ENCODE data around the gene GPRC5D.
A peak's percentile ranks its signal among the peaks of the same experiment; 100 is the strongest.

The GPRC5D gene

GRCh38 chr12:12952036-12952435 is at the start of gene GPRC5D:
Gene GPRC5D (minus strand): TSS chr12:12952170. CDS start chr12:12950384, 1,786 bp downstream.
- DNase-seq, result no peak

- no peak for DNase-seq
Measured at GRCh38 chr12:13001775-13002040, 49.7 kb upstream of the GPRC5D start.

GRCh38 chr12:13000925-13001774 is 49.2 kb upstream of the GPRC5D start:
- DNase-seq, result peak; percentile 61

GRCh38 chr12:13000616-13000924 is 48.6 kb upstream of the GPRC5D start:
- no peak for DNase-seq

- peak; percentile 90 for DNase-seq
Measured at GRCh38 chr12:12999959-13000615, 48.1 kb upstream of the GPRC5D start, which contains the start of gene HEBP1. Gene HEBP1 (minus strand): TSS chr12:13000265. CDS start chr12:13000114, 151 bp downstream.

- no peak for DNase-seq
Measured at GRCh38 chr12:12999271-12999958, 47.4 kb upstream of the GPRC5D start.

GRCh38 chr12:12998248-12998647 is 46.3 kb upstream of the GPRC5D start:
- DNase-seq, result no peak

GRCh38 chr12:12997734-12998133 is 45.8 kb upstream of the GPRC5D start:
- DNase-seq, result no peak

- no peak for DNase-seq
Measured at GRCh38 chr12:12997156-12997555, 45.2 kb upstream of the GPRC5D start.

GRCh38 chr12:12996209-12996608 is 44.2 kb upstream of the GPRC5D start:
- DNase-seq, result no peak

GRCh38 chr12:12995088-12995487 is 43.1 kb upstream of the GPRC5D start:
- no peak for DNase-seq

GRCh38 chr12:12993367-12993766 is 41.4 kb upstream of the GPRC5D start:
- no peak for DNase-seq

- DNase-seq, result no peak
Measured at GRCh38 chr12:12992418-12993130, 40.6 kb upstream of the GPRC5D start.

- no peak for DNase-seq
Measured at GRCh38 chr12:12990700-12991468, 38.9 kb upstream of the GPRC5D start.

GRCh38 chr12:12987421-12987820 is 35.5 kb upstream of the GPRC5D start:
- no peak for DNase-seq

GRCh38 chr12:12986775-12987331 is 34.9 kb upstream of the GPRC5D start:
- DNase-seq, result no peak

GRCh38 chr12:12985817-12986408 is 33.9 kb upstream of the GPRC5D start:
- no peak for DNase-seq

- no peak for DNase-seq
Measured at GRCh38 chr12:12984149-12984548, 32.2 kb upstream of the GPRC5D start.

- DNase-seq, result peak; percentile 22
Measured at GRCh38 chr12:12983420-12984035, 31.6 kb upstream of the GPRC5D start.

GRCh38 chr12:12982331-12982730 is 30.4 kb upstream of the GPRC5D start:
- DNase-seq, result no peak

GRCh38 chr12:12979731-12980259 is 27.8 kb upstream of the GPRC5D start:
- no peak for DNase-seq
